Trophoblast cell (in vitro differentiated cells and primary cell): ENCODE data around the gene ANKRD42. TPM values are rescaled to one million over a fixed set of nuclear protein-coding genes. Genes with fewer than 3 reads are reported as not detected.
A peak's percentile ranks its signal among the peaks of the same experiment; 100 is the strongest.

ENCODE experiments used
- DNase-seq, 2 donors: peaks; one replicate each; pipeline ENCODE4 v3.0.0-alpha.2; 2016
- H2AFZ ChIP-seq: 2 replicates; pipeline ENCODE4 v1.6.1; 2013; ENCODE audit warnings: low read length, moderate library complexity, mild to moderate bottlenecking; ENCODE audit not compliant: insufficient read depth, poor library complexity
- H2AK5ac ChIP-seq: 2 replicates; pipeline ENCODE4 v1.6.1; 2013; ENCODE audit warnings: mild to moderate bottlenecking, low read length
- H2BK120ac ChIP-seq: 2 replicates; pipeline ENCODE4 v1.6.1; 2013; ENCODE audit warnings: low read length, mild to moderate bottlenecking, moderate library complexity; ENCODE audit not compliant: insufficient read depth, poor library complexity
- H2BK12ac ChIP-seq: 2 replicates; pipeline ENCODE4 v1.6.1; 2013; ENCODE audit warnings: mild to moderate bottlenecking, low read length, moderate library complexity
- H2BK5ac ChIP-seq: 2 replicates; pipeline ENCODE4 v1.6.1; 2013; ENCODE audit warnings: low read length, low read depth, moderate library complexity, mild to moderate bottlenecking; ENCODE audit not compliant: poor library complexity
- H3K14ac ChIP-seq: 2 replicates; pipeline ENCODE4 v1.6.1; 2013; ENCODE audit warnings: mild to moderate bottlenecking, low read length
- H3K18ac ChIP-seq: 2 replicates; pipeline ENCODE4 v1.6.1; 2013; ENCODE audit warnings: mild to moderate bottlenecking, low read length
- H3K23ac ChIP-seq: 2 replicates; pipeline ENCODE4 v1.6.1; 2013; ENCODE audit warnings: low read length
- H3K27ac ChIP-seq: 2 replicates; pipeline ENCODE4 v1.5.1; 2013; ENCODE audit warnings: low read depth, mild to moderate bottlenecking, inconsistent platforms, low read length, moderate library complexity
- H3K27me3 ChIP-seq: 2 replicates; pipeline ENCODE4 v1.6.1; 2013; ENCODE audit warnings: inconsistent platforms, mild to moderate bottlenecking, low read length, moderate library complexity; ENCODE audit not compliant: insufficient read depth
- H3K36me3 ChIP-seq, 2 experiments: 1 replicate in 1 of 2; 2 replicates in 1 of 2; pipeline ENCODE4 v1.6.1; 2013; ENCODE audit warnings: low read length in 2 of 2, mild to moderate bottlenecking in 2 of 2, moderate library complexity in 1 of 2; ENCODE audit not compliant: insufficient read depth in 2 of 2, control insufficient read depth in 1 of 2
- H3K4ac ChIP-seq: 2 replicates; pipeline ENCODE4 v1.6.1; 2013; ENCODE audit warnings: low read depth, mild to moderate bottlenecking, low read length, moderate library complexity
- H3K4me1 ChIP-seq, 2 experiments: 1 replicate in 1 of 2; 2 replicates in 1 of 2; pipeline ENCODE4 v1.6.1; 2013; ENCODE audit warnings: low read length in 2 of 2, mild to moderate bottlenecking in 2 of 2, moderate library complexity in 1 of 2; ENCODE audit not compliant: insufficient read depth in 2 of 2, control insufficient read depth in 1 of 2
- H3K4me2 ChIP-seq: 2 replicates; pipeline ENCODE4 v1.6.1; 2013; ENCODE audit warnings: inconsistent platforms, mild to moderate bottlenecking, low read length, moderate library complexity
- H3K4me3 ChIP-seq: 2 replicates; pipeline ENCODE4 v1.5.1; 2013; ENCODE audit warnings: mild to moderate bottlenecking, low read depth, low read length, inconsistent platforms
- H3K79me1 ChIP-seq: one replicate; pipeline ENCODE4 v1.6.1; 2013; ENCODE audit warnings: low read length
- H3K79me2 ChIP-seq: 2 replicates; pipeline ENCODE4 v1.6.1; 2013; ENCODE audit warnings: low read length, mild to moderate bottlenecking; ENCODE audit not compliant: control insufficient read depth, insufficient read depth, poor library complexity
- H3K9ac ChIP-seq: 2 replicates; pipeline ENCODE4 v1.6.1; 2013; ENCODE audit warnings: mild to moderate bottlenecking, low read length
- H3K9me3 ChIP-seq: 2 replicates; pipeline ENCODE4 v1.6.1; 2013; ENCODE audit warnings: low read depth, mild to moderate bottlenecking, control low read depth, inconsistent platforms, low read length; ENCODE audit not compliant: insufficient read depth
- H4K12ac ChIP-seq: 2 replicates; pipeline ENCODE4 v1.6.1; 2013; ENCODE audit warnings: low read depth, mild to moderate bottlenecking, low read length, moderate library complexity
- H4K8ac ChIP-seq: 2 replicates; pipeline ENCODE4 v1.6.1; 2013; ENCODE audit warnings: low read depth, mild to moderate bottlenecking, low read length, moderate library complexity
- H4K91ac ChIP-seq: one replicate; pipeline ENCODE4 v1.6.1; 2013; ENCODE audit warnings: low read depth, mild to moderate bottlenecking, low read length, moderate library complexity
- whole genome bisulfite sequencing: extraction: QIAGEN DNeasy Blood & Tissue Kit; methylation state at CpG from one replicate; pipeline ENCODE4 v1.1.7; 2013; ENCODE audit warnings: missing lambda C conversion rate; ENCODE audit not compliant: insufficient read length, insufficient coverage; ENCODE audit errors: extremely low coverage; 5-methylcytosine and 5-hydroxymethylcytosine counted together
- polyA plus RNA-seq: library from polyadenylated mRNA; stranded (reverse); fragments of 200-250 nt; gene quantifications from 2 replicates; pipeline ENCODE4 v1.2.3, GENCODE V29; 2013

ANKRD42 gene
- polyA plus RNA-seq, result 2.4 and 2.7 TPM in 2 replicates

DNA sequence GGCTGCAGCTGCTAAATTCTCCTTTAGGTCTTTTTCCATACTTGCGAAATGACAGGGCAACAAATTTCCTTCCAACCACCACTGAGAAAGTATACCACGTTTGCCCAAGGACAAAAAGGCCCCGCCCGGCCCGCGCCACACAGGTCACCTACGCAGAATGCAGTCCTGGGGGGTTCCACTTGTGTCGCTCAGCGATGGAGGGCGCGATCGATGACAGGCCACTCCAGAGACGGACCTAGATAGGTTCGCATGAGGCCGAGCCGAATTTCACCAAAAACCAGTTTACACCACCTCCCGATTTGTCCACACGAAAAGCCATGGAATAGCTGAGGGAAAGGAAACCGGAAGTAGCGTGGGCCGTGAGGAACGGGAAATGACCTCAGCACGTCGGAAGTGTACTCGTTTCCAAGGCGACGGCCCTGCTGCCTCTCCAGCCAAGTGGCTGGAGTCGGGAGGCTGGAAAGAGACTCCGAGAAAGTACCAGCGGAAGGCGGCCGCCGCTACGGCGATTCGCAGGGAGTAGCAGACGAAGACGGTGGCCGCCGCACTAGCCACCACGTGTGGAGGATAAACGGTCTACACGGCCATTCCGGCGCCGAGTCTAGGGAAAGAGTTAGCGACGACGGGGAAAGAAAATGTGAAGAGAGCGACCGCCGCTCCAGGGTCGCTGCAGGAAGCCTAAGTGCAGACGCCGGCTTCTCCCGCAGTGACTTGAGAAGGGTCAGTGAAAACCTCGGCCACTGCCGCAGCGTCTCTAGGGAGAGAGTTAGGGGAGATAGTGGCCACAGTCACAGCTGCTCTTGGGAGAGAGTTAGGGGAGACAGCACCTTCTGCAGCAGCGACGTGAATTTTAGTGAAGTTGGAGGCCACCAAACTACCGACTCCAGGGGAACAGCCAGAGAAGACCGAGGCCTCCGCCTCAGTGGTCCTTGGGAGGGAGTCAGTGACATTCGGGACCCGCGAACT is at the start of gene ANKRD42:
Gene ANKRD42, plus strand, starts transcription at position 398 of the 966 bp plus-strand sequence. CDS start 959 bp downstream, outside the sequence.
- Histone ChIP-seq H2BK12ac (no peak within 1 kb of the TSS), H3K27me3 (no peaks in the 10 kb centered on the region), H3K9me3 (no peaks in the 10 kb centered on the region), H2BK120ac (no peak within 1 kb of the TSS), H2BK5ac (no peak within 1 kb of the TSS), H3K36me3 (peaks cover 9 to 15% of the 10 kb centered on the region in 2 experiments), H3K4me2 (peak within 1 kb of the TSS; percentile 93), H2AFZ (peak within 1 kb of the TSS; percentile 62), H4K12ac (no peak within 1 kb of the TSS), H3K18ac (no peak within 1 kb of the TSS), H3K4me3 (peak within 1 kb of the TSS; percentile 93), H4K8ac (peak within 1 kb of the TSS; percentile 49), H3K14ac (no peak within 1 kb of the TSS), H2AK5ac (no peak within 1 kb of the TSS), H3K4ac (peak within 1 kb of the TSS; percentile 66), H4K91ac (peak within 1 kb of the TSS; percentile 27), H3K27ac (peak within 1 kb of the TSS; percentile 13), H3K79me2 (no peaks in the 10 kb centered on the region), H3K79me1 (peaks cover 2% of the 10 kb centered on the region), H3K23ac (no peak within 1 kb of the TSS), H3K4me1 (peaks cover 0 to 5% of the 10 kb centered on the region in 2 experiments), H3K9ac (peak within 1 kb of the TSS; percentile 78)
- DNase-seq, result peak; percentile 97 to 99
- WGBS, result no CpG with 5 or more reads among the region's 67 CpGs

DNA sequence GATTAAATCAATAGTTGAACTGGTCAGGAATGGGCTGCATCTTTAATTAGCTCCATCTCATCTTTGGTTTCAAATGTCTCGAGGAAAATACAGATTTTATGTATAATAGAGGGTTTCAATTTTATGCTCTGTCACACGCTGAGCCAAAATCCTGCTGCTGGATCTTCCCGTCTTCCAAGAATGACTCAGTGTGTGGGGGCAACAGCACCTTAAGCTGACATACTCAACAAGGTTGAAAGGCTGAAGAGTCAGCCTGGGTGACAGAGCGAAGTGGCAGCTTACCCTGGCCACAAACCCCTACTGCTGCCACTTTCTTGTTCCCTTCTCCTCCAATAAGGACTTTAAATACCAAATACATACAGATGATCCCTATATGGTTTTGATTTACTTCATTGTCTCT is 45.6 kb upstream of the ANKRD42 start:
- no peak for DNase-seq
- no peak overlapping the region for H3K4me2 ChIP-seq
- WGBS, result no CpG with 5 or more reads among the region's 4 CpGs
- H3K9me3 ChIP-seq, result no peaks in the 10 kb centered on the region
- H2BK12ac ChIP-seq, result no peak overlapping the region
- H3K14ac ChIP-seq, result no peak overlapping the region
- H2BK5ac ChIP-seq, result no peak overlapping the region
- H3K79me1 ChIP-seq, result no peaks in the 10 kb centered on the region
- H3K36me3 ChIP-seq, result no peaks in the 10 kb centered on the region
- H3K18ac ChIP-seq, result no peak overlapping the region
- no peaks in the 10 kb centered on the region for H3K79me2 ChIP-seq
- no peak overlapping the region for H3K4me3 ChIP-seq
- H3K23ac ChIP-seq, result no peak overlapping the region
- no peak overlapping the region for H4K91ac ChIP-seq
- no peak overlapping the region for H2AK5ac ChIP-seq
- H3K27ac ChIP-seq, result no peak overlapping the region
- no peak overlapping the region for H4K8ac ChIP-seq
- H3K4me1 ChIP-seq, result no peaks in the 10 kb centered on the region
- no peak overlapping the region for H3K9ac ChIP-seq
- no peaks in the 10 kb centered on the region for H3K27me3 ChIP-seq
- no peak overlapping the region for H2BK120ac ChIP-seq
- H3K4ac ChIP-seq, result no peak overlapping the region
- H4K12ac ChIP-seq, result no peak overlapping the region
- no peak overlapping the region for H2AFZ ChIP-seq

DNA sequence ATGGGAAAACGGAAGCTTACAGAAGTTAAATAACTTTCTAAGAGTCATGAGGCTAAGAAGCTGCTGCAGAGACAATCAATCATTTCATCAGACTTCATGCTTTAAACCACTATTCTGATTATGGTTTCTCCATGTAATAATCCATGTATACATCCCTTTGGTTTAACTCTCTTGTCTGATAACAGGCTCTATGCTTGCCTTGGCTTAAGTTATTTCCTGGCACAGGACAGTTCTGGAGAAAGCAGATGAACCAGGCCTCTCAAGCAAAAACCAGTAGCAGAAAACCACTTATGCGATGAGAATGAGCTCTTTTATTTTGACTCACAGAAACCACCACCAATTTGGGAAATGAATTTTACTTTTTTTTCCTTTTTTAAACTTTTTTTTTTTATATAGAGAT is 43.1 kb upstream of the ANKRD42 start:
- no peaks in the 10 kb centered on the region for H3K79me1 ChIP-seq
- H3K23ac ChIP-seq, result no peak overlapping the region
- WGBS, result no CpG with 5 or more reads among the region's 2 CpGs
- no peak overlapping the region for H2BK120ac ChIP-seq
- no peaks in the 10 kb centered on the region for H3K4me1 ChIP-seq
- no peak overlapping the region for H3K27ac ChIP-seq
- H3K18ac ChIP-seq, result no peak overlapping the region
- no peak overlapping the region for H3K4me2 ChIP-seq
- no peaks in the 10 kb centered on the region for H3K79me2 ChIP-seq
- no peak overlapping the region for H4K91ac ChIP-seq
- H2AK5ac ChIP-seq, result no peak overlapping the region
- no peak overlapping the region for H4K8ac ChIP-seq
- H3K4me3 ChIP-seq, result no peak overlapping the region
- no peak overlapping the region for H2BK12ac ChIP-seq
- no peak for DNase-seq
- no peak overlapping the region for H3K14ac ChIP-seq
- no peak overlapping the region for H2BK5ac ChIP-seq
- H3K9ac ChIP-seq, result no peak overlapping the region
- H2AFZ ChIP-seq, result no peak overlapping the region
- no peak overlapping the region for H3K4ac ChIP-seq
- no peaks in the 10 kb centered on the region for H3K9me3 ChIP-seq
- no peaks in the 10 kb centered on the region for H3K27me3 ChIP-seq
- H3K36me3 ChIP-seq, result no peaks in the 10 kb centered on the region
- H4K12ac ChIP-seq, result no peak overlapping the region

DNA sequence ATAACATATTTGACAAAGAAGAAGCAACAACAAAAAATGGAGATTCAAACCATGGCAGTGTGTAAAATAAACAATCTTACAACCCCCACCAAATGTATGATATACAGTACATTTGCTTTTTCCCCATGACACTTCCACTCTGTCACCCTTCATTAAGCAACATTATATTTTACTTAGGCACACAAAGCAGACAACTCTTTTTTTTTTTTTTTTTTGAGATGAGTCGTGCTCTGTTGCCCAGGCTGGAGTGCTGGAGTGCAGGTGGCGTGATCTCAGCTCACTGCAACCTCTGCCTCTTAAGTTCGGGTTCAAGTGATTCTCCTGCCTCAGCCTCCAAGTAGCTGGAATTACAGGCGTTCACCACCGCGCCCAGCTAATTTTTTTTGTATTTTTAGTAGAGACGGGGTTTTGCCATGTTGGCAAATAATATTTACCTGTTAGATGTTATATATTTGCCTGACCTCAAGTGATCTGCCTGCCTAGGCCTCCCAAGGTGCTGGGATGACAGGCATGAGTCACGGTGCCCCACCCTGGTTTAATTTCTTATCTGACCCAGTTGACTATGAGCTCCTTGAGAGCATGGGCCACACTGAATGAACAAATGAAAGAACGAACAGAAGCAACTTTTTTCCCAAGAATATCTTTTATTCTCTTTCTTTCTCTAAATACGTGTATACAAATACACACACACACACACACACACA is 42.1 kb upstream of the ANKRD42 start:
- Histone ChIP-seq H4K8ac (no peak overlapping the region), H3K9me3 (no peaks in the 10 kb centered on the region), H3K4ac (no peak overlapping the region), H4K12ac (no peak overlapping the region), H2AFZ (no peak overlapping the region), H4K91ac (no peak overlapping the region), H3K14ac (no peak overlapping the region), H3K79me2 (no peaks in the 10 kb centered on the region), H2BK120ac (no peak overlapping the region), H3K9ac (no peak overlapping the region), H3K27ac (no peak overlapping the region), H2BK12ac (no peak overlapping the region), H3K23ac (no peak overlapping the region), H2AK5ac (no peak overlapping the region), H3K27me3 (no peaks in the 10 kb centered on the region), H3K36me3 (no peaks in the 10 kb centered on the region), H2BK5ac (no peak overlapping the region), H3K4me3 (no peak overlapping the region), H3K18ac (no peak overlapping the region), H3K4me1 (no peaks in the 10 kb centered on the region), H3K4me2 (no peak overlapping the region), H3K79me1 (peaks cover 6% of the 10 kb centered on the region)
- no peak for DNase-seq
- WGBS, result no CpG with 5 or more reads among the region's 10 CpGs
